Thoracic aorta (tissue), 2 donors: ENCODE data around the gene CDK2AP2. TPM values are rescaled to one million over a fixed set of nuclear protein-coding genes. Genes with fewer than 3 reads are reported as not detected.

Source experiments
- ATAC-seq: fragments of 150-250 bp; one replicate; pipeline ENCODE4 v1.8.0; 2017; ENCODE audit warnings: low read depth; ENCODE audit not compliant: insufficient number of reproducible peaks, low FRiP score
- DNase-seq: peaks from one replicate; pipeline ENCODE4 v3.0.0-alpha.2; 2020; ENCODE audit warnings: low spot score
- H3K27ac ChIP-seq, 2 donors: fragments of 200-600 bp; sonication (generic); 1 replicate in 1 of 2; 2 replicates in 1 of 2; pipeline ENCODE4 v1.5.1; 2016; ENCODE audit warnings: mild to moderate bottlenecking in 2 of 2, moderate library complexity in 2 of 2
- H3K27me3 ChIP-seq: fragments of 200-600 bp; sonication (generic); replicated peaks from 2 replicates; pipeline ENCODE4 v1.6.0; 2016; ENCODE audit warnings: mild to moderate bottlenecking; ENCODE audit not compliant: insufficient read depth
- H3K36me3 ChIP-seq: fragments of 200-600 bp; sonication (generic); one replicate; pipeline ENCODE4 v1.5.1; 2016
- H3K4me1 ChIP-seq, 2 donors: fragments of 200-600 bp; sonication (generic); 1 replicate in 1 of 2; 2 replicates in 1 of 2; pipeline versions ENCODE4 v1.5.1 to v1.6.0; 2016; ENCODE audit warnings: low read depth in 2 of 2, mild to moderate bottlenecking in 1 of 2; ENCODE audit not compliant: control insufficient read depth in 1 of 2
- H3K4me3 ChIP-seq: fragments of 200-600 bp; sonication (generic); 2 replicates; pipeline ENCODE4 v1.5.1; 2016; ENCODE audit warnings: mild to moderate bottlenecking
- H3K9me3 ChIP-seq: fragments of 200-600 bp; sonication (generic); 2 replicates; pipeline ENCODE4 v1.5.1; 2016
- total RNA-seq, 2 donors: library from RNA; depleted of rRNA; stranded (reverse); fragments of >200 nt; gene quantifications; one replicate each; pipeline versions ENCODE4 v1.1.0 to v1.2.3, GENCODE V29; 2016
- TF ChIP-seq, protein P1 (sequence below): fragments of 200-600 bp; sonication (generic); IDR thresholded peaks from one replicate; pipeline ENCODE4 v1.5.1; 2019; ENCODE audit warnings: antibody characterized with exemption

The CDK2AP2 gene
- total RNA-seq, 2 donors from 2014 or later = 53.3 to 73.4 TPM

DNA sequence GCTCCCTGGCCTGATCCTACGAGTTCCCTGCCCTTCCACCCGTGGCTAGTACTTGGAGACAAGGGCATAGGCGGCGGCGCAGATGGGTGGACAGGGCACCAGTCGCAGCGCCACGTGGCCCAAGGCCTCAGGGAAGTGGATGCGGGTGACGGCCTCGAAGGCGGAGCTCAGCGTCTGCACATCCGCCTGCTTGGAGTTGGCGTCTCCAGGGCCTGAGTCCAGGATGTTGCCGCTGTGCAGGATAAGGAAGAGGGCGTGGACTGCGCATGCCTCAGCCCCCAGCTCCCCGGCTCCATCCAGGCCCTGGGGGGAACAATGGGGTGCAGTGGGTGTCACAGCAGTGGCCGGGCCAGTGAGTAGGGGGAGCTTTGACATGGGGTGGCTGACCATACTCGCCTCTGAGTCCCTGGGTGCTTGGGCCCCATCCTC lies 9.4 kb downstream of the CDK2AP2 start:
- TF ChIP-seq, protein P1, sequence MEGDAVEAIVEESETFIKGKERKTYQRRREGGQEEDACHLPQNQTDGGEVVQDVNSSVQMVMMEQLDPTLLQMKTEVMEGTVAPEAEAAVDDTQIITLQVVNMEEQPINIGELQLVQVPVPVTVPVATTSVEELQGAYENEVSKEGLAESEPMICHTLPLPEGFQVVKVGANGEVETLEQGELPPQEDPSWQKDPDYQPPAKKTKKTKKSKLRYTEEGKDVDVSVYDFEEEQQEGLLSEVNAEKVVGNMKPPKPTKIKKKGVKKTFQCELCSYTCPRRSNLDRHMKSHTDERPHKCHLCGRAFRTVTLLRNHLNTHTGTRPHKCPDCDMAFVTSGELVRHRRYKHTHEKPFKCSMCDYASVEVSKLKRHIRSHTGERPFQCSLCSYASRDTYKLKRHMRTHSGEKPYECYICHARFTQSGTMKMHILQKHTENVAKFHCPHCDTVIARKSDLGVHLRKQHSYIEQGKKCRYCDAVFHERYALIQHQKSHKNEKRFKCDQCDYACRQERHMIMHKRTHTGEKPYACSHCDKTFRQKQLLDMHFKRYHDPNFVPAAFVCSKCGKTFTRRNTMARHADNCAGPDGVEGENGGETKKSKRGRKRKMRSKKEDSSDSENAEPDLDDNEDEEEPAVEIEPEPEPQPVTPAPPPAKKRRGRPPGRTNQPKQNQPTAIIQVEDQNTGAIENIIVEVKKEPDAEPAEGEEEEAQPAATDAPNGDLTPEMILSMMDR = no peak
- Histone ChIP-seq H3K27me3 (no peaks in the 10 kb centered on the region), H3K27ac (no peak overlapping the region), H3K36me3 (peaks cover 19% of the 10 kb centered on the region), H3K4me3 (no peak overlapping the region), H3K4me1 (peaks cover under 1 to 3% of the 10 kb centered on the region in 2 donors), H3K9me3 (no peaks in the 10 kb centered on the region)
- no peak for ATAC-seq
- no peak for DNase-seq

GRCh38 chr11:67497656-67498291 lies 10.2 kb downstream of the CDK2AP2 start:
- no peaks in the 10 kb centered on the region for H3K4me1 ChIP-seq
- TF ChIP-seq, protein P1 = no peak
- no peaks in the 10 kb centered on the region for H3K27me3 ChIP-seq
- no peak overlapping the region for H3K27ac ChIP-seq
- DNase-seq (no peak), ATAC-seq (no peak)
- no peaks in the 10 kb centered on the region for H3K9me3 ChIP-seq
- H3K4me3 ChIP-seq = no peak overlapping the region
- H3K36me3 ChIP-seq = peaks cover 26% of the 10 kb centered on the region

DNA sequence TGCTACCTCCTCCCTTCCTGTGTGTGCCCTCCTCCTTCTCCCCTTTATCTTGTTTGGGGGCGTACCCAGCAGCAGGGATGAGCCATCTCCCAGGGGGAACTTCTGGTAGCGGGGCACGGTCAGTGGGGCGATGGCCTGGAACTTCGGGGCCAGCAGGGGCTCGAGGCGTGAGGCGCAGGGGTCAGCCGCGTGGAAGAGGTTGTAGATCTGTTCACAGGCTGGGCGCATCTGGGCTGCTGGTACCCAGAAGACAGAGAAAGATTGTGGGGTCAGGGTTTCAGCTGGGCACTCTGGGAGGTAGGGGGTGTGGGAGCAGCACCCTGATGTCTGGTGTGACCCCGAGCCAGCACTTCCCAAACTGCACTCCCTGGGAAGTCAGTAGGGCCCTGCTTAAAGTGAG lies 11.8 kb downstream of the CDK2AP2 start:
- H3K4me1 ChIP-seq = no peaks in the 10 kb centered on the region
- H3K27me3 ChIP-seq = no peaks in the 10 kb centered on the region
- ATAC-seq (no peak), DNase-seq (no peak)
- TF ChIP-seq, protein P1 = no peak
- H3K9me3 ChIP-seq = no peaks in the 10 kb centered on the region
- H3K36me3 ChIP-seq = peaks cover 40% of the 10 kb centered on the region
- H3K4me3 ChIP-seq = no peak overlapping the region
- H3K27ac ChIP-seq = no peak overlapping the region

- DNase-seq (no peak), ATAC-seq (no peak)
- Histone ChIP-seq H3K4me1 (no peaks in the 10 kb centered on the region), H3K27me3 (no peaks in the 10 kb centered on the region), H3K36me3 (peaks cover 47% of the 10 kb centered on the region), H3K4me3 (no peak overlapping the region), H3K9me3 (no peaks in the 10 kb centered on the region), H3K27ac (no peak overlapping the region)
- TF ChIP-seq, protein P1 = no peak
These were observed 12.5 kb downstream of the CDK2AP2 start for GRCh38 chr11:67495234-67496005.

- no peaks in the 10 kb centered on the region for H3K27me3 ChIP-seq
- H3K27ac ChIP-seq = no peak overlapping the region
- peaks cover 50% of the 10 kb centered on the region for H3K36me3 ChIP-seq
- DNase-seq (no peak), ATAC-seq (no peak)
- TF ChIP-seq, protein P1 = no peak
- no peak overlapping the region for H3K4me3 ChIP-seq
- H3K9me3 ChIP-seq = no peaks in the 10 kb centered on the region
- H3K4me1 ChIP-seq = no peaks in the 10 kb centered on the region
These were observed 13.4 kb downstream of the CDK2AP2 start for GRCh38 chr11:67494371-67495233.
